RWPE1 (cell line): Measurements from ENCODE around the gene ACIN1.

Experiments used
- CTCF ChIA-PET: fragments of 350-600 bp; sonication (Branson Sonifier 250); formaldehyde crosslinking; extraction: SDS; loops from one replicate; lab custom pipeline; 2021; lab: Yijun Ruan, JAX
- POLR2A ChIA-PET: fragments of 400-600 bp; formaldehyde crosslinking; extraction: SDS; loops from one replicate; lab custom pipeline; 2020; ENCODE audit warnings: antibody characterized with exemption; ENCODE audit not compliant: low non-redundant PET; lab: Yijun Ruan, JAX
- DNase-seq: peaks from one replicate; pipeline ENCODE4 v3.0.0; 2012; ENCODE audit warnings: low spot score
- H3K27ac ChIP-seq: fragments of 450-650 bp; 2 replicates; pipeline ENCODE4 v1.5.1; 2017
- TF ChIP-seq, protein P1 (sequence below): fragments of 450-650 bp; conservative IDR thresholded peaks from 2 replicates; pipeline ENCODE4 v1.5.1; 2017; ENCODE audit warnings: low read depth, mild to moderate bottlenecking

Gene ACIN1

DNA sequence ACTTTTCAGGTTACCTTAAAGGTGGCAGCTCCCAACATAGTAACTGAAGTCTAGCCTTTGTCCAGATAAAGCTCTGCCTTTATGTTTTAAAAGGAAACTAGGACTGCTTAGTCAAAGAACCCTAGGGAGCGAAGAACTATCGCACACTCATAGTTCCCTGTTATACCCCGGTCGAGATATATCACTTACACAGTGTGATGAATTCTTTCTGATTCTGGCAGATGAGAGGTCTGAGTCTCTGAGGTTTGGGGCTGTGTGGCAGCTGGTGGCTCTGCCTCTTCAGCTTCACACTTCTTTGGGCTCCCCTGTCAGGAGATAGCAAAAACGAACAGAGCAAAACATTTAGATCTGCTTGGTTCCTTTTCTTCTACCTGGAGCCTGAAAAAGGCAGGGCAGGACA is 17.0 kb downstream of the ACIN1 start:
- POLR2A ChIA-PET: no interaction called here
- H3K27ac ChIP-seq: peak overlapping the region; percentile 76
- CTCF ChIA-PET: interaction anchor here (0.7 to 2.8 kb wide), 6 partner anchors 9 to 109 kb away, joined by 3 to 21 read pairs (median 8); partner anchors contain the start of genes ACIN1 and C14orf119
- TF ChIP-seq, protein P1, sequence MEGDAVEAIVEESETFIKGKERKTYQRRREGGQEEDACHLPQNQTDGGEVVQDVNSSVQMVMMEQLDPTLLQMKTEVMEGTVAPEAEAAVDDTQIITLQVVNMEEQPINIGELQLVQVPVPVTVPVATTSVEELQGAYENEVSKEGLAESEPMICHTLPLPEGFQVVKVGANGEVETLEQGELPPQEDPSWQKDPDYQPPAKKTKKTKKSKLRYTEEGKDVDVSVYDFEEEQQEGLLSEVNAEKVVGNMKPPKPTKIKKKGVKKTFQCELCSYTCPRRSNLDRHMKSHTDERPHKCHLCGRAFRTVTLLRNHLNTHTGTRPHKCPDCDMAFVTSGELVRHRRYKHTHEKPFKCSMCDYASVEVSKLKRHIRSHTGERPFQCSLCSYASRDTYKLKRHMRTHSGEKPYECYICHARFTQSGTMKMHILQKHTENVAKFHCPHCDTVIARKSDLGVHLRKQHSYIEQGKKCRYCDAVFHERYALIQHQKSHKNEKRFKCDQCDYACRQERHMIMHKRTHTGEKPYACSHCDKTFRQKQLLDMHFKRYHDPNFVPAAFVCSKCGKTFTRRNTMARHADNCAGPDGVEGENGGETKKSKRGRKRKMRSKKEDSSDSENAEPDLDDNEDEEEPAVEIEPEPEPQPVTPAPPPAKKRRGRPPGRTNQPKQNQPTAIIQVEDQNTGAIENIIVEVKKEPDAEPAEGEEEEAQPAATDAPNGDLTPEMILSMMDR: no peak
- DNase-seq: no peak

DNA sequence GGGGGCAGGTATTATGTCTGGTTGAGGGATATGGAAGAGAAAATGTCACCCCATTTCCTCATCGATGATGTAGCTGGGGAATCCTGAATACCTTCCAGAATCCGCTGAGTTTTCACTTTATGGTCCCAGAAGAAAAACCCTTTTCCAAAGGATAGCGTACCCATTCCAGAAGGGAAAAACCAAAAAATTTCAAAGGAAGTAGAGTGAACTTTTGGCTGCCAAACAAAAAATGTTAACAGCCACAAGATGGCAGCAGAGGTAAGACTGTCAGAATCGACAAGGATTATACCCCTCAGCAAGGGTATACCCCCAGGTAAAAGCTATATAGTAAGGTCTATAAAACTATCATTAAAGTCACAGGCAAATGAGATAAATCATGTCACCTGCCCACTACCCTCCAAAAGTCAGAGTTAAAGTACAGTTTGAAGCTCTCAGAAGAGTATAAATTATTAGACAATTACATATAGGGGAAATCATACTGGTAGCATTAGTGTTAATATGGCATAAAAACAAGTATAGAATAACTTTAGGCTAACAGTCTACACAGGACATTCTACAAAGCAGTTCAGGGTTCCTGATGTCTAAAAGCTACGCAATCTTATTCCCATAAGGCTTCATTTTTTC is 18.0 kb downstream of the ACIN1 start:
- H3K27ac ChIP-seq: no peak overlapping the region
- ChIA-PET CTCF (interaction anchor here (0.6 to 2.8 kb wide), 18 partner anchors 8 to 214 kb away, joined by 3 to 21 read pairs (median 4); partner anchors contain the start of genes ACIN1 and C14orf119), POLR2A (no interaction called here)
- TF ChIP-seq, protein P1: peak; percentile 81
- DNase-seq: no peak

DNA sequence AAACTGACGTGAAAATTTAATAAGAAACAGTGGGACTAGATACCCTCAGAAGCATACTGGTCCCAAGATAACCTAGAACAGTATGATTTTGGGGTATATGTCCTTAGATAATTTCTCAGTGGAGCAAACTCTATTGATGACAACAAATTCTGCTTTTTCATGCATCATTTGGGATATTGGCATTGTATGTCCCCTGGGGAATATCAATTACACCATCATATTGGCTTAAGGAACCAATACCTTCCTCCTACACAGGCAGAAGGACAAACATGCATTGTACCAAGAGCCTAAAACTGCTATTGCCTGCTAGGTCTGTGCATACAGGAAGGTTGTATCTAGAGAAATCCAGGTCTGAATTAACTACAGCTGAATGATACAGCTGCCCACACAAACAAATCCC is 20.0 kb downstream of the ACIN1 start:
- POLR2A ChIA-PET: no interaction called here

DNA sequence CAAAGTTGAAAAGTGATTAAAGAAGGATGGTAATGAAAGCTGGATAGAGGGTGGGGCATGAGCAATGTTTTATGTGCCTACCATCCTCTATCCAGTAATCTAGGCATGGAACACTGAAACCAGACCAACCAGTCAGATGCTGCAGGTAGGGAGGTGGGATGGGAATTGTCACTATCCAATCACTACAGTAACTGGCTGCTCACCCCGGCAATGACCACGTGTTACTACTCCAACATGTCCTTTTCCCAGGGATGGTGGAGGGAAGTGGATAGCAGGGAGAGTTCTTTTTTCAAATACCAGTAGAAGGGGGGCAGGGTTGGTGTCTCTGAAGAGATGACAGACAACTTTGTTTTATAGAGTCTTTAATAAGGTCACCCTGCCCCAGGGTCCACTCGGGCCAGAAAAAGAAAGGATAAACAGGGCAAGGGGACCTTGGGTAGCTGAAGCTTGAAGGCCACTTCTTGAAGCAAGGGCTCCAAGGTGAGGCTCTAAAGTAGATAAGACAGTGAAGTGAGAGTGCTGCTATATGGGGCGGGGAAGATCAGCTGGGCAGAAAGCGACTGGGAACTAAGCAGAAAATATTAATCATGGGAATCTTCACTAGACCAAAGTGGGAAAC is 22.9 kb downstream of the ACIN1 start:
- peak; percentile 63 for DNase-seq
- CTCF ChIA-PET: interaction anchor here (0.5 kb wide), 1 partner anchor 100 kb away, joined by 3 read pairs; no protein-coding TSS in a partner anchor
- TF ChIP-seq, protein P1: no peak
- peak overlapping the region; percentile 81 for H3K27ac ChIP-seq
- POLR2A ChIA-PET: interaction anchor here (0.6 to 1.5 kb wide), 3 partner anchors 10 to 235 kb away, joined by 3 read pairs; partner anchors contain the start of gene BCL2L2

More for the DNA sequence above, 20.0 kb downstream of the ACIN1 start:
- TF ChIP-seq, protein P1: no peak
- no peak overlapping the region for H3K27ac ChIP-seq
- no peak for DNase-seq
- CTCF ChIA-PET: interaction anchor here (0.6 kb wide), 1 partner anchor 17 kb away, joined by 3 read pairs; no protein-coding TSS in a partner anchor

DNA sequence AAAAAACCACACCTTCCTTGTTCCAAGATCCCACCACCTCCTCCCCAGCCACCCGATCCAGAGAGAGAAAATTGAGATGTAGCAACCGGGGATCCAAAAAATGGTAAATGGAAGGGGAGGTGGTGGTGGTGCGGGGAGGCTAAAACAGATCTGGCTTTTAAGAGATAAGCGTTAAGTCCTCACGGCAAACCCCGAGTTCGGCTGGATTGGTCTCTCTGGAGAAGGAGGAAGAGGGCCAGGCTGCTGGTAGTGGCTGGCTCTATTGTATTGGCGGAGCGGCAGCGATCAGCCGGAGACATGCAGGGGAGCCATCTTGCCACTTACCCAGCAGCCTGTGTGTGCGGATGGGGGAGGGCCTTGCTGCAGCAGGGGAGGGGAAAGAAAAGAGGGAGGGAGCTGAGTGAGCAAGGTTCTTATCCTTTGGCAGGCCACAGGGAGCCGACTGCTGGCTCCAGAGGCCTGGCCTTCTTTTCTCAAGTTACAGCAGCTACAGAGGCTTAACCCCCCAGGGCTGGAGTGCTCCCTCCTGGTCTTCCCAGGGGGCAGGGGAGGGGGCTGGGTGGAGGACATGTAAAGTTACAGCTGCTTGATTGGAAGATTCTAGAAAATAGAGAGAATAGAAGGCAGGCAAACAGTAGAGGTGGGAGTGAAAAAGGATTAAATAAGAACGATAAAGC is 23.6 kb downstream of the ACIN1 start:
- peak overlapping the region; percentile 81 for H3K27ac ChIP-seq
- POLR2A ChIA-PET: interaction anchor here (0.6 to 1.5 kb wide), 2 partner anchors 9 to 234 kb away, joined by 3 read pairs; no protein-coding TSS in a partner anchor
- CTCF ChIA-PET: interaction anchor here (0.5 kb wide), 1 partner anchor 101 kb away, joined by 3 read pairs; no protein-coding TSS in a partner anchor
- DNase-seq: peak; percentile 91
- TF ChIP-seq, protein P1: no peak
